ENCODE measurements around the gene SMIM12.
"Not testable (repeated sequence)": the region's sequence is repeated elsewhere in the genome, so short reads cannot be mapped to it uniquely, and the experiment has no call there.

Gene SMIM12

GRCh38 chr1:34842073-34842472 is 17.5 kb downstream of the SMIM12 start:
- DNase-seq, result no peak

- DNase-seq, result no peak
These were observed 19.1 kb downstream of the SMIM12 start for GRCh38 chr1:34840426-34840825.

GRCh38 chr1:34839526-34840305 is 19.8 kb downstream of the SMIM12 start:
- DNase-seq, result no peak

GRCh38 chr1:34833711-34834110 is 25.8 kb downstream of the SMIM12 start:
- DNase-seq, result no peak

GRCh38 chr1:34831721-34832246 is 27.8 kb downstream of the SMIM12 start:
- no peak for DNase-seq

- DNase-seq, result no peak
These were observed 30.3 kb downstream of the SMIM12 start for GRCh38 chr1:34829250-34829649.

- DNase-seq, result no peak
These were observed 30.9 kb downstream of the SMIM12 start for GRCh38 chr1:34828611-34829010.

- DNase-seq, result no peak
These were observed 32.1 kb downstream of the SMIM12 start for GRCh38 chr1:34827341-34827941.

- no peak for DNase-seq
These were observed 34.0 kb downstream of the SMIM12 start for GRCh38 chr1:34825455-34826091.

- no peak for DNase-seq
These were observed 34.6 kb downstream of the SMIM12 start for GRCh38 chr1:34824817-34825454.

GRCh38 chr1:34822202-34822601 is 37.3 kb downstream of the SMIM12 start:
- no peak for DNase-seq

GRCh38 chr1:34818862-34819261 is 40.7 kb downstream of the SMIM12 start:
- DNase-seq, result not testable (repeated sequence)

GRCh38 chr1:34816778-34817177 is 42.8 kb downstream of the SMIM12 start:
- DNase-seq, result no peak

- no peak for DNase-seq
These were observed 43.2 kb downstream of the SMIM12 start for GRCh38 chr1:34816332-34816731.

- not testable (repeated sequence) for DNase-seq
These were observed 48.8 kb downstream of the SMIM12 start for GRCh38 chr1:34810781-34811180.

GRCh38 chr1:34808051-34808810 is 51.3 kb downstream of the SMIM12 start:
- DNase-seq, result no peak

- DNase-seq, result no peak
These were observed 53.2 kb downstream of the SMIM12 start for GRCh38 chr1:34806396-34806795.

- no peak for DNase-seq
These were observed 55.8 kb downstream of the SMIM12 start for GRCh38 chr1:34803770-34804169.

All from NCI-H2171 treated with DMSO at 0.1 percent for 48 hours (cell line).